GM10266 (cell line): ENCODE results near the gene DEPDC4.
"Not testable (repeated sequence)": the region's sequence is repeated elsewhere in the genome, so short reads cannot be mapped to it uniquely, and the experiment has no call there.

Source experiments
- DNase-seq: peaks from one replicate; pipeline ENCODE4 v3.0.0; 2012; ENCODE audit errors: extremely low spot score
- TF ChIP-seq, protein P1 (sequence below): IDR thresholded peaks from 2 replicates; pipeline ENCODE4 v1.5.1; 2012; ENCODE audit warnings: mild to moderate bottlenecking, low read depth; ENCODE audit not compliant: control insufficient read depth, insufficient read depth; ENCODE audit errors: missing control alignments

DEPDC4 gene

DNA sequence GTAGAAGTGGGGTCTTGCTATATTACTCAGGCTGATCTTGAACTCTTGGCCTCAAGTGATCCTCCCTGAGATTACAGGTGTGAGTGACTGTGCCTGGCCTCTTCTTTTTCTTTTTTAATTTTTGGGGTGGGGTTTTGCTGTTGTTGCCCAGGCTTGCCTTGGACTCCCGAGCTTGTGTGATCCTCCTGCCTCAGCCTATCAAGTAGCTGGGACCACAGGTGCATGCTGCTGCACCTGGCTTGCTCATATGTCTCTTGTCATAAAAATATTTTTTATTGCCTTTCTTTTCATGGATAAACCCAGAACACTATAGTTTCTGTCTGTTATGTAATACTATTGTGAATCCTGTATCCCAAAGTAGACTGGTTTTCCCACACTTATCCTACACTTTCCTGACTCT lies 26.1 kb upstream of the DEPDC4 start:
- no peak for DNase-seq
- TF ChIP-seq, protein P1, sequence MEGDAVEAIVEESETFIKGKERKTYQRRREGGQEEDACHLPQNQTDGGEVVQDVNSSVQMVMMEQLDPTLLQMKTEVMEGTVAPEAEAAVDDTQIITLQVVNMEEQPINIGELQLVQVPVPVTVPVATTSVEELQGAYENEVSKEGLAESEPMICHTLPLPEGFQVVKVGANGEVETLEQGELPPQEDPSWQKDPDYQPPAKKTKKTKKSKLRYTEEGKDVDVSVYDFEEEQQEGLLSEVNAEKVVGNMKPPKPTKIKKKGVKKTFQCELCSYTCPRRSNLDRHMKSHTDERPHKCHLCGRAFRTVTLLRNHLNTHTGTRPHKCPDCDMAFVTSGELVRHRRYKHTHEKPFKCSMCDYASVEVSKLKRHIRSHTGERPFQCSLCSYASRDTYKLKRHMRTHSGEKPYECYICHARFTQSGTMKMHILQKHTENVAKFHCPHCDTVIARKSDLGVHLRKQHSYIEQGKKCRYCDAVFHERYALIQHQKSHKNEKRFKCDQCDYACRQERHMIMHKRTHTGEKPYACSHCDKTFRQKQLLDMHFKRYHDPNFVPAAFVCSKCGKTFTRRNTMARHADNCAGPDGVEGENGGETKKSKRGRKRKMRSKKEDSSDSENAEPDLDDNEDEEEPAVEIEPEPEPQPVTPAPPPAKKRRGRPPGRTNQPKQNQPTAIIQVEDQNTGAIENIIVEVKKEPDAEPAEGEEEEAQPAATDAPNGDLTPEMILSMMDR: no peak

DNA sequence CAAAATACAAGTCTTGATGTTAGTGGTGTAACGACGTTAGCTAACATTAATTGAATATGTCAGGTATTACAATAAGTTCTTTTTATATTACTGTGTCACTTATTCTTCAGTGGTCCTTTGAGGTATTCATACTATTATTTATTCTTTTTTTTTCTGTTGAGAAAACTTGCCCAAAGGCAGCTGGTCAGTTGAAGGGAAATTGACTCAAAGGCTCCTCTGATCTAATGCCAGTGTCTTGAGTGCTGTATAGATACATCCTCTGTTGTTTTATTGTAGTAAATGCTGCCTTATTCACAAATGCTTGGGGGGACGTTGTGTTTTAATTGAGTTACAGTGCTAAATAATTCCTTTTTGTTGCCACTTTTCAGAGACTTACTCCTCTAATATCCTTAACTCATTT lies 23.1 kb upstream of the DEPDC4 start:
- TF ChIP-seq, protein P1: no peak
- DNase-seq: no peak

DNA sequence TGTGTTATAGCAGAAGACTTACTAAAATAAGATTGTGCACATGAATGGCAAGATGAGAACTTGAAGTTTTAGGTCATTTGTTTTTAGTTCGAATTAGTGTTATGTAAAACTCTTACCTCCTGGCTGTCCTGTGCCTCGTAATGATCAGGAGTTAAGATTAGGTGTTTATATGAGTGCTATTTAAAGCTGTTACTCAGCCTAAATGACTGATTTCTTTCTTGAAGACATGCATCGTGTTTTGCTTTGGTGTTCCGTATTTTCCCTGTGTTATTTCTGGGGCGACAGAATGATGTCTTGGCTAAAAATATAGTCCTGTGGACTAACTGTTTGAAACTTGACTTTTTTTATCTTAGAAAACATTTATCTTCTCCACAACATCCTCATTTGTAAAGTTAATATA lies 22.2 kb upstream of the DEPDC4 start:
- no peak for DNase-seq
- TF ChIP-seq, protein P1: no peak

DNA sequence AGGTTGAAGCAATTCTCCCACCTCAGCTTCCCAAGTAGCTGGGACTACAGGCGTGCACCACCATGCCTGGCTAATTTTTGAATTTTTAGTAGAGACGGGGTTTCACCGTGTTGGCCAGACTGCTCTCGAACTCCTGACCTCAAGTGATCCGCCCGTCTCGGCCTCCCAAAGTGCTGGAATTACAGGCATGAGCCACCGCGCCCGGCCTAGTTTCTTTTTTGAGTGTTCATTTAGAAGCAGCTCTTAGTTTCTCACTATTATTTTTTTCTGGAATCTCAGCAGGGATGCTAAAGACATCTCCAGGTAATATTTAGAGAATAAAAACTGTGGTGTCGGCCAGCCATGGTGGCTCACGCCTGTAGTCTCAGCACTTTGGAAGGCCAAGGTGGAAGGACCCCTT lies 17.7 kb upstream of the DEPDC4 start:
- DNase-seq: not testable (repeated sequence)

DNA sequence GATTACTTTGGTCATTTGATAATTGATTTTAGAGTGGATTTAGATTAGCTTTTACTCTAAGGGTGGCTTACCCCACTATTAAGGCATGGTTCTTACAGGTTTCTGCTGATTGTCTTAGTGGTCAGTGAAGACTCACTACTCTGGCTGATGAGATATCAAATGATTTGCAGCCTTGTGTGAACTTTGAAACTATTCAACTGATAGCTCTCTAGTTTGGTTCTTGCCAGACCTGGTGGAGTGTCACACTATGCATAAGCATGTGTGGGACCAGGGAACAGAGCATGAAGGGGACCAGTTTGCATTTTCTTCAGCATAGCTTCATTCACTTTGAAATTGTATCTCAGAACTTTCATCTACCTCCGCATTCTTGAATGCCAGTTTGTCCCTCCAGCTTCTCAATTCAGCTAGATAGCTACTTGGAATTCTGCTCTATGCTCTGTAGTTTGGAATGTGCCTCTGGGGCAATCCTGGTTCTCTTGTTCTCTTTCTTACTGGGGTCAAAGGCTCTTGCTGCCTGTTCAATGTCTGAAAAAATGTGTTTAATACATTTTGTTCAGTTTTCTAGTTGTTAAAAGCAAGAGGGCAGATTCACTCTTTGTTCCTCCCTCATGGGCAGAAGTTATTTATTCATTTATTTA lies 12.8 kb upstream of the DEPDC4 start:
- TF ChIP-seq, protein P1: no peak
- no peak for DNase-seq

DNA sequence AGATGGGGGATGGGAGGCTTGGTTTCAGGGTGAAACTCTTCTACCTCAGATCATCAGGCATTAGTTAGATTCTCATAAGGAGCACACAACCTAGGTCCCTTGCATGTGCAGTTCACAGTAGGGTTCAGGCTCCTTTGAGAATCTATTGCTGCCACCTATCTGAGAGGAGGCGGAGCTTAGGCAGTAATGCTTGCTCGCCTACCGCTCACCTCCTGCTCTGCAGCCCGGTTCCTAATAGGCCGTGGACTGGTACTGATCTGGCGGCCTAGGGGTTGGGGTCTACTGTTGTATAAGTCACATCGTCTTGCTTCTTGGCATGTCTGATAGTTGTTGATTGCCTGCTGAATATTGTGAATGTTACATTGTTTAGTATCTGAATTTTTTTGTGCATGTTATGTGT lies 12.3 kb upstream of the DEPDC4 start:
- no peak for DNase-seq
- TF ChIP-seq, protein P1: no peak

DNA sequence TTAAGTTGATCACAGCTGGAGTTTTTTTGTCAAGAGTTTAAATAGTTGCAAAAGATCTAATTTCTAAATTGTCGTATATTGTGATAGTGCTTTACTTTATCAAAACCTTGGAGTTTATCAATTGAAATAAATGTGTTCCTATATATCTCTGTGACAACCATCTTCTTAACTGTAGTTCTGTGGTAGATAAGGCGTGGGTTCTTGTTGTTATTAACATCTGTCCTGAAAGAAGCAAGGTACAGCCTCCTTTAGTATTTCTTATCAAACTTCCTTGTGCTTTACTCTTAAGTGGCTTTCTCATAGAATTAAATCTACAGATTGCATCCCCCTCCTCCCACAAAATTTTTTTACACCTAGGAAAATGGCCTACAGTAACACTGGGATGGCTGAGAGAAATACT lies 7.4 kb upstream of the DEPDC4 start:
- no peak for DNase-seq
- TF ChIP-seq, protein P1: no peak

DNA sequence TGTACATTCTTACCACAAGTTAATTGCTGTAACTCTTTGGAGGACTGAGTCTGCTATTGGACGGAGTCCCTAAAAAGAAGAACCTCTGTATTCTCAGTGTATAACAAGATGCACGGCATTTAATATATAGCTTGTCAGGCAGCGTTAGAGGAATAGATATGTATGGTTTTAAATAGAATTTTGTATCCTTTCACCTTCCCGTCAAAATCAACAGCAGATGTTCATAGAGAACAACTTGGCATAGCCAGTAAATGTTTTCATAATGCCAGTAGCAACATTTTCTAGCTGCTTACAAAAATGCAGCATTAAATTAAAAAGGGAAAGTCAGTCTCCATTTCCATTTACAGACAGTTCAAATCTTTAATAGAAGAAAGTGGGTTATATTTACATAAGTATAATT lies 6.9 kb upstream of the DEPDC4 start:
- no peak for DNase-seq
- TF ChIP-seq, protein P1: no peak
